OCI-LY3 (cell line): ENCODE results near the gene CP.

Source experiments
- EZH2phosphoT487 ChIP-seq: fragments of 200-600 bp; shearing (Covaris generic); IDR thresholded peaks from 2 replicates; pipeline ENCODE4 v1.6.1; 2018; ENCODE audit warnings: antibody characterized with exemption, mixed run types, low read depth
- TF ChIP-seq, protein P1 (sequence below): fragments of 200-600, 300-600 bp; sonication (generic); IDR thresholded peaks from 2 replicates; pipeline ENCODE4 v1.5.1; 2014; ENCODE audit warnings: antibody characterized with exemption, low read length, low read depth

DNA sequence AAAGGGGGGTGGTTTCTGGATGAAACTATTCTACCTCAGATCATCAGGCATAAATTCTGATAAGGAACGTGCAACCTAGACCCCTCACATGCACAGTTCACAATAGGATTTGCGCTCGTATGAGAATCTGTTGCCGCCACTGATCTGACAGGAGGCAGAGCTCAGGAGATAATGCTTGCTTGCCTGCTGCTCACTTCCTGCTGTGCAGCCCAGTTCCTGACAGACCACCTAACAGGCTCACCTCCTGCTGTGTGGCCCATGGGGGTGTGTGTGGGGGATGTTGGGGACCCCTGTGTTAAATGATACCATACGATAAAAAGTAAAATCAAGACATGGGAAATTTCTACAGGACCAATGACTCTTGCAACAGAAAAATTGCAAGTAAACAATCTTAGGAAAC is 24.0 kb downstream of the CP start:
- TF ChIP-seq, protein P1, sequence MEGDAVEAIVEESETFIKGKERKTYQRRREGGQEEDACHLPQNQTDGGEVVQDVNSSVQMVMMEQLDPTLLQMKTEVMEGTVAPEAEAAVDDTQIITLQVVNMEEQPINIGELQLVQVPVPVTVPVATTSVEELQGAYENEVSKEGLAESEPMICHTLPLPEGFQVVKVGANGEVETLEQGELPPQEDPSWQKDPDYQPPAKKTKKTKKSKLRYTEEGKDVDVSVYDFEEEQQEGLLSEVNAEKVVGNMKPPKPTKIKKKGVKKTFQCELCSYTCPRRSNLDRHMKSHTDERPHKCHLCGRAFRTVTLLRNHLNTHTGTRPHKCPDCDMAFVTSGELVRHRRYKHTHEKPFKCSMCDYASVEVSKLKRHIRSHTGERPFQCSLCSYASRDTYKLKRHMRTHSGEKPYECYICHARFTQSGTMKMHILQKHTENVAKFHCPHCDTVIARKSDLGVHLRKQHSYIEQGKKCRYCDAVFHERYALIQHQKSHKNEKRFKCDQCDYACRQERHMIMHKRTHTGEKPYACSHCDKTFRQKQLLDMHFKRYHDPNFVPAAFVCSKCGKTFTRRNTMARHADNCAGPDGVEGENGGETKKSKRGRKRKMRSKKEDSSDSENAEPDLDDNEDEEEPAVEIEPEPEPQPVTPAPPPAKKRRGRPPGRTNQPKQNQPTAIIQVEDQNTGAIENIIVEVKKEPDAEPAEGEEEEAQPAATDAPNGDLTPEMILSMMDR: no peak
- no peak for TF ChIP-seq EZH2phosphoT487
